Stimulated activated CD8-positive, alpha-beta memory T cell treated with anti-CD3 and anti-CD28 coated beads, Interleukin-15, amount 100 ng/mL, for 24 hours (primary cell): ENCODE results near the gene ADCY2.

Experiments
- DNase-seq: peaks from one replicate; pipeline ENCODE4 v3.0.0-alpha.2; 2020; ENCODE audit warnings: low read depth

ADCY2 gene

GRCh38 chr5:7597059-7597642 is 201.2 kb downstream of the ADCY2 start:
- no peak for DNase-seq

GRCh38 chr5:7606840-7607465 is 211.0 kb downstream of the ADCY2 start:
- DNase-seq = no peak

DNA sequence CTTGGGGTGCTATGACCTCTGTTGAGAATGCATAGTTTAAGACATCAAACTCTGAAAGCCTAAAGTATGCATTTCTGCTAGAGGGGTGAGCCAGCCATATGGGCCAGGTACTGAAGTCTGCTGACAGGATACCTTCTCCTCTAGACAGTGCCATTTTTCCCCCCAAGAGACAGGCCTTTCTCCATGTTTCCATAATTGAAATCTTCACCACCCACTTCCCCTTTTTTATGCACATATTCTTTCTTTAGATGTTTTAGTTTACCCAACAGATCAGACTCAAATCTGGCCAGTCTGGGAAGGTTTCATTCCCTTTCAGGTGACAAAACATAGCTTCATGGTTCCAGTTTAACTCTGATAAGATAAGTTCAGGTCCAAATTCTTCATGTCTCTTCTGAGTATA is 212.8 kb downstream of the ADCY2 start:
- DNase-seq = no peak

- DNase-seq = no peak
Observed at GRCh38 chr5:7609726-7610125, 213.8 kb downstream of the ADCY2 start.

GRCh38 chr5:7610531-7611177 is 214.7 kb downstream of the ADCY2 start:
- DNase-seq = no peak

GRCh38 chr5:7611518-7611917 is 215.6 kb downstream of the ADCY2 start:
- no peak for DNase-seq

- no peak for DNase-seq
Observed at GRCh38 chr5:7615566-7616061, 219.7 kb downstream of the ADCY2 start.

- no peak for DNase-seq
Observed at GRCh38 chr5:7616897-7617296, 221.0 kb downstream of the ADCY2 start.

DNA sequence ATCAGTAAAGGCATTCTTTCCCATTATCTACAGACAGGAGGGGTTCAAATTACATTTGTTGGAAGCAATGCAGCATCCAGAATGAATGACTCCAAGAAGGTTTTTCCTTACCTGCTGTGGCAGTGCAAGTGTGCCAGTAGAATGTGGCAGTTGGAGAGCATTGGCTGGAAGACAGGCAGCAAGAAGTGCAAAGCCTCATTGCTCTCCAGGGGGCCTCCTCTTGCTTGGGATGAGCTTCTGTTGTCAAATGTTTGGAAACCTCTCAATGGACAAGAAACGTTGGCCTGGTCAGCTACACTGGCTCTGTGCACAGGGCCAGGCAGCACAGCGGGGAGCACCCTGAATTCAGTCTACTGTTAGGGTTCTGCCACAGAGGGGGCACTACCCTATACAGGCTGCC is 226.6 kb downstream of the ADCY2 start:
- no peak for DNase-seq

GRCh38 chr5:7625740-7626139 is 229.8 kb downstream of the ADCY2 start:
- DNase-seq = no peak

DNA sequence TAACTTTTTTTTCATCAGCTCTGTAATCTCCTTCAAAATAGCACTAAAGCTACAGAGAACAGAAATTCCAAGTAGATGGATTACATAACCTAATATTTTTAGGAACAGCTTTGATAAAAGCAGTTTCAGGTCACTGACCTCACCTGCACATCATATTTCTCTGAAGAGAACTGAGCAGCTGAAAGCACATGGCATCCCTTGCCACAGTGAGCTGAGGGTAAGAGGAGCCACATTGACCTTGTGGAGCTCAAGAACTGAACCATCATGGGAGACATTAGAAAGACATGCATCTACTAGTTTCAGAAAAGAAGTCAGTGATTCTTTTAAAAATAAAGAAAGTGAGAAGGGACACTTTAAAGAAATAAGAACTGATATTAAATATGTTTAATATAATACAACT is 232.3 kb downstream of the ADCY2 start:
- DNase-seq = no peak

DNA sequence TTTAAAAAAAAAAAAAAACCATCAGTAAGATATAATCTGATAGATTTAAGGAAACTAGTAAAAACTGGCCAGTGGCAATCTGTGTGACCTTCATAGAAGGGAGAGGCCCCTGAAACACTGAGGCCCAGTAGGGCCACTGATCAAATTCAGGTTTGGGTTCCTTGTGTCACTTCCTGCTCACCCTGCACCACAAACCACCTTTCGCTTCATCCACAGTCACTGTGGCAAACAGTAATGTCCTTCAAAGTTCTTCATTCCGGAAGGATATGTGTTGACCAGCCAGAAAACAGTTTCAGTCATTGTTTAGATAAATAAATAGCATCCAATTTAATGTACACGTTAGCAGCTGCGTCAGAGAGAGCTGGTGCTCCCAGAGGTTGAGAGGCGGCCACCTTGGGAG is 232.9 kb downstream of the ADCY2 start:
- no peak for DNase-seq

DNA sequence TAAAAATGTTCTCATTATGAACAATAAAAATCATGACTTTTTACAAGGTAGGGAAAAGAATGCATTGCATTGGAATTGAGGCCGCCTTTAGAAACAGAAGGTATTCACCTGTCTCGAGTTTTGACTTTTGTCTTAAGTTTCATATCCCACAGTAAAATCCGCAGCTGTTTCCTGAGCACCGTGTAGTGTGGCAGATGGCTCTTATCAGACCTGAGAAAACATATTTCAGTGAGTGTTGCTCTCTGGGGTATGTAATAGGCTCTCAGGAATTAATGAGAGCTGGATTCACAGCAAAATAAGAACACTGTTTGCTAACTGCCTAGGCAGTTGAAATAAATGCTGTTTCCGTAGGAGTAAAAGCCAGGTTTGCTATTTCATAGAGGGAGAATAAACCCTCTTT is 233.6 kb downstream of the ADCY2 start:
- no peak for DNase-seq

DNA sequence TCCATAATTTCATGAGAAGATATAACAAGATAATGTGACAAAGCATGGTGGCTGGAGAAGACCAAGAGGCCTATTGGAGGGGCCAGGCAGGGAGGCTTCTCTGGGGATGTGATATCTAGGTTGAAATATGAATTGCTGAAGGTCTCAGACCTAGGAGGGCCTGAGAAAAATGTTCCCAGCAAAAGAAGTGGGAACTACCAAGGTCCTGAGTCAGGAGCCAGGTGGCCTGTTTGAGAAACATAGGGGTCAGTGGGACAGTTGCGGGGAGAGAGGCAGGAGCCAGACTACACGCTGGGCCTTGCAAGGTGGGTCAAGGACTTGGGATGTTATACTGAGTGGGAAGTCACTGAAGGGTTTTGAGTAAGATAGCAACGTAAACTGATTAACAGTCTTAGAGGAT is 238.9 kb downstream of the ADCY2 start:
- no peak for DNase-seq

GRCh38 chr5:7638456-7638855 is 242.5 kb downstream of the ADCY2 start:
- DNase-seq = no peak

DNA sequence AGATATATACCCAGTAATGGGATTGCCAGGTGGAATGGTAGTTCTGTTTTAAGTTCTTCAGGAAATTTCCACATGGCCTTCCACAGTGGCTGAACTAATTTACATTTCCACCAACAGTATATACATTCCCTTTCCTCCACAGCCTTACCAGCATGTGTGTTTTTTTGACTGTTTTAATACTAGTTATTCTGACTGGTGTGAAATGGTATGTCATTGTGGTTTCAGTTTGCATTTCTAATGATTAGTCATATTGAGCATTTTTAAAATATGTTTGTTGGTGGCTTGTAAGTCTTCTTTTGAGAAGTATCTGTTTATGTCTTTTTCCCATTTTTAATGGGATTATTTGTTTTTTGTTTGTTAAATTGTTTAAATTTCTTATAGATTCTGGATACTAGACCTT is 246.1 kb downstream of the ADCY2 start:
- no peak for DNase-seq

DNA sequence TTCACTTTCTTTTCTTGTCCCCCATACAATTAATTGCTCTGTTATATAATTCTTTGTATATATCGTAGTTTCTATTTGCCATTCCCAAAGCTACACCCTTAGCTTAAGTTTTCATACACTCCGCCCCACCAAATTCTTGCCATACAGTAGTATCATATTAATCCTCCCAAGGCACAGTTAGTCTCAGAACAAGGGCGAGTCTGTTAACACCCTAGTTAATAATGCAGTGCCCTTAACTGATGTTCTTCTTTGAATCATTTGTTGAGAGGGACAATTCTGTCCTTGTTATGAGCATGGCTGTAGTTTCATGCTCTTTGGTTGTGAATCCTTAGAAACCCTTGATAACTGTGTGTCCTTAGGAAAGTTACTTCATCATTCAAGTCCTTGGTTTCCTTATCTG is 248.8 kb downstream of the ADCY2 start:
- no peak for DNase-seq

DNA sequence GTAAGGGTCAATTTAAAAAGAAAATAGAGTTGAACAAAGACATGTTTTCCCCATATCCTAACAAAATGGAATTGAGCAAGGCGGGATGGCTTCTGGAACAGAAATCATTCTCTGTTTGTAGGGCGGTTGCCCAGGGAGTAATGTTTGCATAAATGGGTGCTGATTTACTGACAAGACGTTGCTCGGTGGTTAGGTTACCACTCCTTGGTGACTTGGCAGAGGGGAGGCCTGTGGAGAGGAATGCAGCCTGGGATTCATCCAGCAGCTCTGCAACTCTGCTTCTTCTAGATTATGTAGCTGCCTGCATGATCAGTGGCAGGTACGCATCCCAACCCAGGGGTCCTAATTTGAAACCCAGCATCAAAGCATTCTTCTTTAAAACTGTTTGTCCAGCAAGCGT is 254.8 kb downstream of the ADCY2 start:
- DNase-seq = no peak

- DNase-seq = no peak
Observed at GRCh38 chr5:7653046-7653445, 257.1 kb downstream of the ADCY2 start.

DNA sequence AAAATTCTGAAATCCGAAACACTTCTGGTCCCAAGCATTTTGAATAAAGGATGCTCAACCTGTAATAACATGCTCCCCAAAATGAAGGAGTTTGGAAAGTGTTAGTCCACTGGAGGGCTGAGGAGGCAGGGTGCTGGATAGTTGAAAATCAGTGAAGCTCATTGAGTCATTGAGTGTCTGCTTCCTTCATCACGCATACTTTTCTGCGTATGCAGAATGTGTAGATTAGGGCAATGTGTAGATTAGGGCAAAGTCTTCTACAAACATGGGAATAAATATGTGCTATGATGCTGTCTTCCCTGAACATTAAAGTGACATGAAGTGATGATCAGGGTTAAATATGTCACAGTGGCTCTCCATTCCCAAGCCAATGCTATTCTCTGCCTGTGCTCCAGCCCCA is 261.2 kb downstream of the ADCY2 start:
- no peak for DNase-seq

DNA sequence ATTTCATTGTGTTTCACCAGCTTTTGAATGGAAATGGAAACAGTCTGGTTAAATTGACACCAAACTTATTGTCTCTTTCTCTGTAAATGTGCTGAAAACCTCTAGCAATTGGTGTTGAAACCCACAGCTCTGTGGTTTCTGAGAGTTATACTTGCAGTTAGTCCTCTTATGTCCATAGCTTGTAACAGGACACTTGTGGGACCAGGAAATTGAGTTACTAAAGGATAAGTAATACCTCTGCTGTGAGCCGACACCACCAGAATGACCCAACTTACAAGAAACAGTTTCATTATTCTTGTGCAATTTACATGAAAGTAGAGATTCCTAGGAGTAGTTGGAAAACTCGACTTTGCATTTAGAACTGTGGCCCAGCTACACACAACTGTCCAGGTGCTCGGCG is 263.5 kb downstream of the ADCY2 start:
- no peak for DNase-seq

- DNase-seq = no peak
Observed at GRCh38 chr5:7662289-7662688, 266.4 kb downstream of the ADCY2 start.

DNA sequence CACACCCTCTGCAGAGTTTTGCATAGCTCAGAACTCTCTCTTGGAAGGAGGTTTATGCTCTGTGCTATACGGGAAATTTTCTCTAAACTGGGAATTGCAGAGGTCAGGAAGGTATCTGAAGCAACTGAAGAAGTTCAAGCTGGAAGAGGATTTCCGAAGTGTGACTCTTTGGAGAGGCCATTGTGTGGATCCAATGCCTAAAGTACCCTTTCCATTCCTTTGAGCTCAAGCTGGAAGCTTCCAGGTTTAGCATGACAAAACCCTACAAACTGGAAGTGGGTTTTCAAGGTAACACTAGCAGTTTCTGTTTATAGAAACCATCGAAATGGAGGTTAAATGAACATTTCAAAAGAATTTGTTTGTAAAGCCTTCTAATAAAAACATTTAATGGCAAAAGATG is 267.9 kb downstream of the ADCY2 start:
- DNase-seq = no peak

GRCh38 chr5:7664208-7664607 is 268.3 kb downstream of the ADCY2 start:
- no peak for DNase-seq
